Smooth muscle cell (in vitro differentiated cells): ENCODE measurements around the gene LYRM2. TPM values are rescaled to one million over a fixed set of nuclear protein-coding genes. Genes with fewer than 3 reads are reported as not detected.

Source experiments
- DNase-seq: peaks from one replicate; lab custom pipeline; 2025; ENCODE audit not compliant: unreplicated experiment; lab: John Stamatoyannopoulos, UW
- H2AFZ ChIP-seq: fragments of 200-600 bp; sonication (generic); 2 replicates; pipeline ENCODE4 v1.6.0; 2016; ENCODE audit warnings: antibody characterized with exemption, low read depth, mild to moderate bottlenecking
- H3F3A ChIP-seq: fragments of 200-600 bp; sonication (generic); 2 replicates; pipeline ENCODE4 v1.6.0; 2017; ENCODE audit warnings: antibody characterized with exemption, low read depth
- H3K27ac ChIP-seq: fragments of 200-600 bp; sonication (generic); 2 replicates; pipeline ENCODE4 v1.5.1; 2016; ENCODE audit warnings: low read depth, mild to moderate bottlenecking
- H3K27me3 ChIP-seq: fragments of 200-600 bp; sonication (generic); 2 replicates; pipeline ENCODE4 v1.6.1; 2016; ENCODE audit warnings: low read depth, mild to moderate bottlenecking
- H3K36me3 ChIP-seq: fragments of 200-600 bp; sonication (generic); 2 replicates; pipeline ENCODE4 v1.5.1; 2016; ENCODE audit warnings: low read depth
- H3K4me1 ChIP-seq: fragments of 200-600 bp; sonication (generic); 2 replicates; pipeline ENCODE4 v1.5.1; 2016; ENCODE audit warnings: low read depth
- H3K4me2 ChIP-seq: fragments of 200-600 bp; sonication (generic); 2 replicates; pipeline ENCODE4 v1.6.0; 2016; ENCODE audit warnings: mild to moderate bottlenecking
- H3K4me3 ChIP-seq: fragments of 200-600 bp; sonication (generic); 2 replicates; pipeline ENCODE4 v1.5.1; 2016; ENCODE audit warnings: mild to moderate bottlenecking
- H3K79me2 ChIP-seq: fragments of 200-600 bp; sonication (generic); 2 replicates; pipeline ENCODE4 v1.6.0; 2016; ENCODE audit warnings: low read depth, mild to moderate bottlenecking
- H3K9ac ChIP-seq: fragments of 200-600 bp; sonication (generic); 2 replicates; pipeline ENCODE4 v1.6.0; 2016; ENCODE audit warnings: low read depth
- H3K9me3 ChIP-seq: fragments of 200-600 bp; sonication (generic); replicated peaks from 2 replicates; pipeline ENCODE4 v1.5.1; 2016; ENCODE audit warnings: low read depth
- H4K20me1 ChIP-seq: fragments of 200-600 bp; sonication (generic); 2 replicates; pipeline ENCODE4 v1.6.0; 2016; ENCODE audit warnings: low read depth
- CTCF ChIP-seq: fragments of 200-600 bp; sonication (generic); IDR thresholded peaks from 2 replicates; pipeline ENCODE4 v1.5.1; 2017; ENCODE audit warnings: borderline replicate concordance, mild to moderate bottlenecking, antibody characterized with exemption; ENCODE audit not compliant: insufficient read depth, poor library complexity, severe bottlenecking
- WGBS: methylation state at CpG from one replicate; pipeline ENCODE4 v1.1.7; 2016; ENCODE audit warnings: low lambda C conversion rate; 5-methylcytosine and 5-hydroxymethylcytosine counted together
- polyA plus RNA-seq: library from polyadenylated mRNA; unstranded; fragments of >200 nt; fragmentation: Nextera tagmentation; extraction: Ambion mirVana; gene quantifications from 2 replicates; pipeline ENCODE4 v1.2.1, GENCODE V29; 2016
- total RNA-seq: library from RNA; depleted of rRNA; stranded (reverse); fragments of >200 nt; gene quantifications from 2 replicates; pipeline ENCODE4 v1.2.3, GENCODE V29; 2014

Gene LYRM2
- total and polyA plus RNA-seq, 2 experiments from 2014 or later, result 17.9 to 35.5 TPM

GRCh38 chr6:89681983-89682564 is 43.5 kb upstream of the LYRM2 start:
- H3K79me2 ChIP-seq, result no peaks in the 10 kb centered on the region

GRCh38 chr6:89680551-89680950 is 42.0 kb upstream of the LYRM2 start:
- H3K27ac ChIP-seq, result no peak overlapping the region
- 84% methylated on average over 7 of the region's 7 CpGs for WGBS
- no peaks in the 10 kb centered on the region for H4K20me1 ChIP-seq
- H3K9ac ChIP-seq, result no peak overlapping the region
- H3K27me3 ChIP-seq, result no peaks in the 10 kb centered on the region
- no peak overlapping the region for H3K4me2 ChIP-seq
- H3K4me3 ChIP-seq, result no peak overlapping the region
- no peaks in the 10 kb centered on the region for H3K4me1 ChIP-seq
- H3F3A ChIP-seq, result no peaks in the 10 kb centered on the region
- H3K9me3 ChIP-seq, result no peaks in the 10 kb centered on the region
- H3K79me2 ChIP-seq, result no peaks in the 10 kb centered on the region
- no peak for DNase-seq
- no peak for TF ChIP-seq CTCF
- peaks cover 36% of the 10 kb centered on the region for H3K36me3 ChIP-seq
- no peak overlapping the region for H2AFZ ChIP-seq

More at GRCh38 chr6:89681983-89682564, 43.5 kb upstream of the LYRM2 start:
- H3K4me2 ChIP-seq, result no peak overlapping the region
- peaks cover 32% of the 10 kb centered on the region for H3K36me3 ChIP-seq
- 86% methylated on average over 10 of the region's 10 CpGs for WGBS
- H4K20me1 ChIP-seq, result no peaks in the 10 kb centered on the region
- H3K27me3 ChIP-seq, result no peaks in the 10 kb centered on the region
- no peak for DNase-seq
- H3K9me3 ChIP-seq, result no peaks in the 10 kb centered on the region
- no peaks in the 10 kb centered on the region for H3K4me1 ChIP-seq
- H3K9ac ChIP-seq, result no peak overlapping the region
- H3K27ac ChIP-seq, result no peak overlapping the region
- H3F3A ChIP-seq, result no peaks in the 10 kb centered on the region
- no peak for TF ChIP-seq CTCF
- no peak overlapping the region for H3K4me3 ChIP-seq
- H2AFZ ChIP-seq, result no peak overlapping the region

GRCh38 chr6:89680150-89680549 is 41.6 kb upstream of the LYRM2 start:
- WGBS, result 95% methylated on average over 2 of the region's 2 CpGs
- no peaks in the 10 kb centered on the region for H4K20me1 ChIP-seq
- no peak for TF ChIP-seq CTCF

More at GRCh38 chr6:89680150-89680549, 41.6 kb upstream of the LYRM2 start:
- Histone ChIP-seq H3K27ac (no peak overlapping the region), H3K4me2 (no peak overlapping the region), H3K27me3 (no peaks in the 10 kb centered on the region), H3K9me3 (no peaks in the 10 kb centered on the region), H3K36me3 (peaks cover 40% of the 10 kb centered on the region), H3K4me1 (no peaks in the 10 kb centered on the region), H2AFZ (no peak overlapping the region), H3K79me2 (no peaks in the 10 kb centered on the region), H3K4me3 (no peak overlapping the region), H3K9ac (no peak overlapping the region), H3F3A (no peaks in the 10 kb centered on the region)
- no peak for DNase-seq
